Measurements from ENCODE around the gene DCC. TPM values are rescaled to one million over a fixed set of nuclear protein-coding genes. Genes with fewer than 3 reads are reported as not detected.

Gene DCC
- total RNA-seq, 1 experiment from 2014 or later = not detected

- Mint-ChIP-seq H3K9me3 (ENCODE audit: unreplicated experiment) (peaks cover 48% of the 10 kb centered on the region), H3K4me1 (ENCODE audit: insufficient read depth, unreplicated experiment) (no peaks in the 10 kb centered on the region), H3K4me3 (ENCODE audit: unreplicated experiment) (no peak overlapping the region), H3K27ac (ENCODE audit: low read depth, unreplicated experiment) (no peak overlapping the region), H3K27me3 (ENCODE audit: insufficient read depth, unreplicated experiment) (no peaks in the 10 kb centered on the region), H3K36me3 (ENCODE audit: insufficient read depth, unreplicated experiment) (no peaks in the 10 kb centered on the region)
- CTCF ChIA-PET = no interaction called here
- intact Hi-C loops (cut with micrococcal nuclease) = no loop called here
- no TSS peak for BruUV-seq (replicated peaks)
- TF ChIP-seq, protein P1, sequence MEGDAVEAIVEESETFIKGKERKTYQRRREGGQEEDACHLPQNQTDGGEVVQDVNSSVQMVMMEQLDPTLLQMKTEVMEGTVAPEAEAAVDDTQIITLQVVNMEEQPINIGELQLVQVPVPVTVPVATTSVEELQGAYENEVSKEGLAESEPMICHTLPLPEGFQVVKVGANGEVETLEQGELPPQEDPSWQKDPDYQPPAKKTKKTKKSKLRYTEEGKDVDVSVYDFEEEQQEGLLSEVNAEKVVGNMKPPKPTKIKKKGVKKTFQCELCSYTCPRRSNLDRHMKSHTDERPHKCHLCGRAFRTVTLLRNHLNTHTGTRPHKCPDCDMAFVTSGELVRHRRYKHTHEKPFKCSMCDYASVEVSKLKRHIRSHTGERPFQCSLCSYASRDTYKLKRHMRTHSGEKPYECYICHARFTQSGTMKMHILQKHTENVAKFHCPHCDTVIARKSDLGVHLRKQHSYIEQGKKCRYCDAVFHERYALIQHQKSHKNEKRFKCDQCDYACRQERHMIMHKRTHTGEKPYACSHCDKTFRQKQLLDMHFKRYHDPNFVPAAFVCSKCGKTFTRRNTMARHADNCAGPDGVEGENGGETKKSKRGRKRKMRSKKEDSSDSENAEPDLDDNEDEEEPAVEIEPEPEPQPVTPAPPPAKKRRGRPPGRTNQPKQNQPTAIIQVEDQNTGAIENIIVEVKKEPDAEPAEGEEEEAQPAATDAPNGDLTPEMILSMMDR (IDR thresholded peaks at IDR 0.05; ENCODE audit: unreplicated experiment) = no peak
- POLR2A ChIA-PET = no interaction called here
- DNase-seq (ENCODE audit: unreplicated experiment) = no peak
Measured at GRCh38 chr18:52553441-52553840, 213.4 kb downstream of the DCC start.

DNA sequence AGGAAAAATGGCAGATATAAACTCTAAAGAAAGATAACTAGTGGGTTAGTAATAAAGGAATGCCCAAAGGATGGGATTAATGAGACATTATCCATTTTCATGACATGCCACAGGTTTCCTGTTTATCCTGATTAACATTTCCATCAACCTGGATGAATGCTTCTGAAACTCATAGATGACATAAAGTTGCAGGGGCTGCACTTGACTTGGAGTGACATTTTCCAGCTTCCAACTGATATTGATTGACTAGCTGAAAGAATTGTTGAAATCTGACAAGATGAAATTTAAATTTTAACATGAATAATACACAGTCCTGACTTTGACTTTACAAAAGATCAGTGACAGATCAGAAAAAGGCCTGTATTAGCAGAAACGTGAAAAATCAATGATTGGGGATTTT is 214.2 kb downstream of the DCC start:
- TF ChIP-seq, protein P1 (IDR thresholded peaks at IDR 0.05; ENCODE audit: unreplicated experiment) = no peak
- Mint-ChIP-seq H3K36me3 (ENCODE audit: insufficient read depth, unreplicated experiment) (no peaks in the 10 kb centered on the region), H3K4me3 (ENCODE audit: unreplicated experiment) (no peak overlapping the region), H3K4me1 (ENCODE audit: insufficient read depth, unreplicated experiment) (no peaks in the 10 kb centered on the region), H3K27ac (ENCODE audit: low read depth, unreplicated experiment) (no peak overlapping the region), H3K9me3 (ENCODE audit: unreplicated experiment) (peaks cover 44% of the 10 kb centered on the region), H3K27me3 (ENCODE audit: insufficient read depth, unreplicated experiment) (no peaks in the 10 kb centered on the region)
- BruUV-seq (replicated peaks) = no TSS peak
- CTCF ChIA-PET = interaction anchor here (0.6 kb wide), 1 partner anchor 841 kb away, joined by 5 read pairs; no protein-coding TSS in a partner anchor
- DNase-seq (ENCODE audit: unreplicated experiment) = no peak
- POLR2A ChIA-PET = no interaction called here
- intact Hi-C loops (cut with micrococcal nuclease) = no loop called here

DNA sequence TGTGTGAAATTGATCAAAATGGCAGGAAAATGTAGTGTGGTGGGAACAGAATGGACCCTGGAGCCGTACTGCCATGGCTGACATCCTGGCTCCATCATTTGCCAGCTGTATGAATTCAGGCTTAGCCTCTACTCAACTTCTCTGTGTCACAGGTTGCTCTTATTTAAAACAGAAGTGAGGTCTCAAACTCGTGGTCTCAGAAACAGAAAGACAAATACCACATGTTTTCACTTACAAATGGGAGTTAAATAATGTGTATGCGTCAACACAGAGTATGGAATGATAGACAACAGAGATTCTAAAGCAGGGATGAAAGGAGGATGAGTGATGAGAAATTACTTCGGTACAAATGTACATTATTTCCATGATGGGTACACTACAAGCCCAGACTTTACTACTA is 227.4 kb downstream of the DCC start:
- ChIA-PET CTCF (interaction anchor here (1.2 kb wide), 1 partner anchor 15 kb away, joined by 3 read pairs; no protein-coding TSS in a partner anchor), POLR2A (no interaction called here)
- Mint-ChIP-seq H3K27me3 (ENCODE audit: insufficient read depth, unreplicated experiment) (no peaks in the 10 kb centered on the region), H3K36me3 (ENCODE audit: insufficient read depth, unreplicated experiment) (no peaks in the 10 kb centered on the region), H3K4me3 (ENCODE audit: unreplicated experiment) (no peak overlapping the region), H3K9me3 (ENCODE audit: unreplicated experiment) (peaks cover 14% of the 10 kb centered on the region), H3K4me1 (ENCODE audit: insufficient read depth, unreplicated experiment) (no peaks in the 10 kb centered on the region), H3K27ac (ENCODE audit: low read depth, unreplicated experiment) (no peak overlapping the region)
- DNase-seq (ENCODE audit: unreplicated experiment) = no peak
- no TSS peak for BruUV-seq (replicated peaks)
- TF ChIP-seq, protein P1 (IDR thresholded peaks at IDR 0.05; ENCODE audit: unreplicated experiment) = no peak
- intact Hi-C loops (cut with micrococcal nuclease) = no loop called here

- no peak overlapping the region for H3K4me3 Mint-ChIP-seq (ENCODE audit: unreplicated experiment)
- no peaks in the 10 kb centered on the region for H3K36me3 Mint-ChIP-seq (ENCODE audit: insufficient read depth, unreplicated experiment)
Measured at GRCh38 chr18:52569492-52569891, 229.5 kb downstream of the DCC start.

More at GRCh38 chr18:52569492-52569891, 229.5 kb downstream of the DCC start:
- TF ChIP-seq, protein P1 (IDR thresholded peaks at IDR 0.05; ENCODE audit: unreplicated experiment) = no peak
- DNase-seq (ENCODE audit: unreplicated experiment) = no peak
- ChIA-PET CTCF (no interaction called here), POLR2A (no interaction called here)
- Mint-ChIP-seq H3K27me3 (ENCODE audit: insufficient read depth, unreplicated experiment) (no peaks in the 10 kb centered on the region), H3K4me1 (ENCODE audit: insufficient read depth, unreplicated experiment) (no peaks in the 10 kb centered on the region), H3K9me3 (ENCODE audit: unreplicated experiment) (peaks cover 14% of the 10 kb centered on the region), H3K27ac (ENCODE audit: low read depth, unreplicated experiment) (no peak overlapping the region)
- BruUV-seq (replicated peaks) = no TSS peak
- intact Hi-C loops (cut with micrococcal nuclease) = no loop called here

Data from MCF 10A (cell line).